ENCODE measurements around the gene DHRS3. TPM values are rescaled to one million over a fixed set of nuclear protein-coding genes. Genes with fewer than 3 reads are reported as not detected.

The DHRS3 gene
- total and polyA plus RNA-seq, 10 of the 15 experiments (the other 5 are each of a cell fraction or from before 2014, with no cell fraction given), result 0.23 to 29.7 (median 1.2) TPM

- Histone ChIP-seq H3K4me1 (ENCODE audit: control insufficient read depth, insufficient read depth, low read length) (no peaks in the 10 kb centered on the region), H3K27ac (ENCODE audit: control insufficient read depth, insufficient read depth) (no peak overlapping the region), H3K36me3 (ENCODE audit: control insufficient read depth in 2 of 2, insufficient read depth in 2 of 2, low read length in 1 of 2) (no peaks in the 10 kb centered on the region), H3K27me3 (replicated peaks in 1 of 2; ENCODE audit: control insufficient read depth in 2 of 2, insufficient read depth in 2 of 2, low read length in 1 of 2) (no peaks in the 10 kb centered on the region), H4K20me1 (ENCODE audit: control insufficient read depth, insufficient read depth) (no peaks in the 10 kb centered on the region), H3K9ac (ENCODE audit: control insufficient read depth, insufficient read depth, low read length) (no peak overlapping the region), H3K4me2 (ENCODE audit: control insufficient read depth, insufficient read depth) (no peak overlapping the region), H2AFZ (ENCODE audit: control insufficient read depth, low read depth, low read length) (no peak overlapping the region), H3K9me3 (replicated peaks; ENCODE audit: control insufficient read depth, insufficient read depth, low read length) (no peaks in the 10 kb centered on the region), H3K79me2 (ENCODE audit: control insufficient read depth, insufficient read depth, low read length) (no peaks in the 10 kb centered on the region), H3K4me3 (no peak overlapping the region)
- SMC1A ChIA-PET (ENCODE audit: uncharacterized antibody, unreplicated experiment), result no interaction called here
- FAIRE-seq (no peak), DNase-seq (ENCODE audit: low read depth, low spot score) (no peak), ATAC-seq (no peak)
- RAD21 ChIA-PET (ENCODE audit: unreplicated experiment), result no interaction called here
- in situ Hi-C loops (cut with MboI) (no loop called here), intact Hi-C loops (cut with micrococcal nuclease; ENCODE audit: unreplicated experiment) (no loop called here)
- CTCF ChIA-PET, result no interaction called here
- TF ChIP-seq PAX8 (IDR thresholded peaks at IDR 0.05) (no peak), NR2C1 (IDR thresholded peaks at IDR 0.05) (no peak), CREM (IDR thresholded peaks at IDR 0.05; ENCODE audit: low read depth) (no peak), CEBPB (IDR thresholded peaks at IDR 0.05; ENCODE audit: borderline replicate concordance in 1 of 2, low read depth in 2 of 2, low read length in 2 of 2) (no peak), KLF5 (IDR thresholded peaks at IDR 0.05; ENCODE audit: partially characterized antibody) (no peak), SUZ12 (IDR thresholded peaks at IDR 0.05; ENCODE audit: unreplicated experiment) (no peak), SMARCA5 (IDR thresholded peaks at IDR 0.05) (no peak), ZNF24 (IDR thresholded peaks at IDR 0.05) (no peak), CBX3 (IDR thresholded peaks at IDR 0.05; ENCODE audit: borderline replicate concordance, low read depth) (no peak), EZH2 (IDR thresholded peaks at IDR 0.05; ENCODE audit: borderline replicate concordance, control insufficient read depth, low read depth, low read length) (no peak), EP300 (IDR thresholded peaks at IDR 0.05; ENCODE audit: borderline replicate concordance in 1 of 2, control insufficient read depth in 1 of 2, low read depth in 2 of 2, low read length in 2 of 2) (no peak), ZNF217 (IDR thresholded peaks at IDR 0.05) (no peak), RELB (IDR thresholded peaks at IDR 0.05; ENCODE audit: low read depth) (no peak)
- TF ChIP-seq, protein P1, sequence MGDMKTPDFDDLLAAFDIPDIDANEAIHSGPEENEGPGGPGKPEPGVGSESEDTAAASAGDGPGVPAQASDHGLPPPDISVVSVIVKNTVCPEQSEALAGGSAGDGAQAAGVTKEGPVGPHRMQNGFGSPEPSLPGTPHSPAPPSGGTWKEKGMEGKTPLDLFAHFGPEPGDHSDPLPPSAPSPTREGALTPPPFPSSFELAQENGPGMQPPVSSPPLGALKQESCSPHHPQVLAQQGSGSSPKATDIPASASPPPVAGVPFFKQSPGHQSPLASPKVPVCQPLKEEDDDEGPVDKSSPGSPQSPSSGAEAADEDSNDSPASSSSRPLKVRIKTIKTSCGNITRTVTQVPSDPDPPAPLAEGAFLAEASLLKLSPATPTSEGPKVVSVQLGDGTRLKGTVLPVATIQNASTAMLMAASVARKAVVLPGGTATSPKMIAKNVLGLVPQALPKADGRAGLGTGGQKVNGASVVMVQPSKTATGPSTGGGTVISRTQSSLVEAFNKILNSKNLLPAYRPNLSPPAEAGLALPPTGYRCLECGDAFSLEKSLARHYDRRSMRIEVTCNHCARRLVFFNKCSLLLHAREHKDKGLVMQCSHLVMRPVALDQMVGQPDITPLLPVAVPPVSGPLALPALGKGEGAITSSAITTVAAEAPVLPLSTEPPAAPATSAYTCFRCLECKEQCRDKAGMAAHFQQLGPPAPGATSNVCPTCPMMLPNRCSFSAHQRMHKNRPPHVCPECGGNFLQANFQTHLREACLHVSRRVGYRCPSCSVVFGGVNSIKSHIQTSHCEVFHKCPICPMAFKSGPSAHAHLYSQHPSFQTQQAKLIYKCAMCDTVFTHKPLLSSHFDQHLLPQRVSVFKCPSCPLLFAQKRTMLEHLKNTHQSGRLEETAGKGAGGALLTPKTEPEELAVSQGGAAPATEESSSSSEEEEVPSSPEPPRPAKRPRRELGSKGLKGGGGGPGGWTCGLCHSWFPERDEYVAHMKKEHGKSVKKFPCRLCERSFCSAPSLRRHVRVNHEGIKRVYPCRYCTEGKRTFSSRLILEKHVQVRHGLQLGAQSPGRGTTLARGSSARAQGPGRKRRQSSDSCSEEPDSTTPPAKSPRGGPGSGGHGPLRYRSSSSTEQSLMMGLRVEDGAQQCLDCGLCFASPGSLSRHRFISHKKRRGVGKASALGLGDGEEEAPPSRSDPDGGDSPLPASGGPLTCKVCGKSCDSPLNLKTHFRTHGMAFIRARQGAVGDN (IDR thresholded peaks at IDR 0.05), result no peak
- no TSS peak for BruUV-seq (replicated peaks)
- POLR2A ChIA-PET, result no interaction called here
- 52% methylated on average over 5 of the region's 5 CpGs for WGBS (ENCODE audit: insufficient coverage, insufficient replicate concordance, low lambda C conversion rate, missing lambda C conversion rate)
These were observed 36.8 kb downstream of the DHRS3 start for GRCh38 chr1:12581179-12581578.
